ENCODE results near the gene NHS.
A peak's percentile ranks its signal among the peaks of the same experiment; 100 is the strongest.
"Not testable (repeated sequence)": the region's sequence is repeated elsewhere in the genome, so short reads cannot be mapped to it uniquely, and the experiment has no call there.

Gene NHS

DNA sequence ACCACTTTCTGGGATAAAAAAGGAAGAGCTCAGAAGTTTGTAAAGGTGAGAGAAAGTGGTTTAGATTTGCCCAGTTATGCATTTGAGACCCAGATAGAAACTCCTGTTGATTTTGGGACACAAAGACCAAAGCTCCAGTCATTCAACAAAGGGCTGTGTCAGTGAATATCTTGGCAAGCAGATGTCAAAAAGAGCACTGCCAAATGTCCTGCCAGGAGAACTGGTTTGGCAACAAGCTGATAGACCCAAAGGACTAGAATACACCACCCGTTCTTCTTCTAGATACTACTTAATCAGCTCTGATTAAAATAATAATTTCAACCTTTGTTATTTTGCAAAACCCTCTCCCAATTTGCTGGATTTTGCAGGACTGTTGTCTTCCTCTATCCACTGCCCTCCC, 121.4 kb downstream of the NHS start:
- no peak for DNase-seq (ENCODE audit: low read depth in 2 of 2)

DNA sequence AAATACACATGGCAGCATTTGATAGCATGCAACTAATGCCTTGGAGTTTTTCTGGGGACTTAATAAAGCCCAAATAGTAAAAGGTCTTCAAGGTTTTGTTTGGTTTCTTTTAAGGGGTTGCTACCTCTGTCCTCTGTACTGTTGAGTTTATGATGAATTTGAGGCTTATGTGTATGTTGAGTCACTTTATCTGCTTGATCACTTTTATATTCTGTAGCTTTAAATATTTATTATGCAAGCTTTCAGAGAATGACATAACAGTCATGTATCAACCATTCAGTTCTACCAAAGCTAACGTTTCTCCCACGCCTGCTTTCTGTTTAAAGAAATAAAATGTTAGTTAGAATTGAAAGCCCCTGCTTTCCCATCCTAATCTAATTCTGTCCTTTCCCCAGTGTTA, 122.2 kb downstream of the NHS start:
- no peak for DNase-seq (ENCODE audit: low read depth in 2 of 2)

DNA sequence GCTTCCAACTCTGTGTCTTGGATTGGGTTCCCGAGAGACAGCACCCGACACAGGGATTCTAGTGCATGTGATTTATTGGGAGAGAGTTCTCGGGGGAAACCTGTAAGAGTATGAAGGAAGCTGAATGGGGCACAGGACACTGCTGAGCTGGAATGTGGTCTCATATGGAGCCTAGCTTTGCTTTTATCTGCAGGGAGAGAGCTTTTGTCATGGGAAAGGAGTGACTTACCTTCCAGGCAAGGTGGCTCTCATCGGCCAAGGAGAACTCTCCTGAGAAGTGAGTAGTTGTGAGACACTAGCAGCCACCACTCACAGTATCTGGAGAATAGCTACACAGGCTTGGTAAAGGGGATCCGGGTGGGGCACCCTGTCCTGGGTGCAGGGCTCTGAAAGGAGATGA, 124.5 kb downstream of the NHS start:
- DNase-seq (ENCODE audit: low read depth in 2 of 2): no peak

DNA sequence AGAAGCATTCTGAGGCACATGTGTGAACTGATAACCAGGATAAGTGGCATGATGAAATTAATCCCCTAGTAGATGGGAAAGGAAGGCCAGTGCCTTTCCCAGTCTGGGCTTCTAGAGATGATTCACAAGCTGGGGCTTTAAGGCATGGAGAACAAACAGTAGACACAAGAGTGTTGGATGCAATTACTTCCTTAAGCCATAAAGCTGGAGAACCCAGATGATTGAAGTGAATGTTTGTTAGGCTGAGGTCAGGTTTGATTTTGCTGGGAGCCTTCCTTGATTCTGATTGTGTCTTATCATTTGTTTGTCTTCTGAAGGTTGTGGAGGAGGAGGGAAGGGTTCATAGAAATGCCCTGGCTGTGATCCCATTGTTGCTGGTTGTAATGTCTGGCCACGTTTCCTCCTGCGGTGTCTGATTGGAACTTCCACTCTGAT, 125.2 kb downstream of the NHS start:
- no peak for DNase-seq (ENCODE audit: low read depth in 2 of 2)

DNA sequence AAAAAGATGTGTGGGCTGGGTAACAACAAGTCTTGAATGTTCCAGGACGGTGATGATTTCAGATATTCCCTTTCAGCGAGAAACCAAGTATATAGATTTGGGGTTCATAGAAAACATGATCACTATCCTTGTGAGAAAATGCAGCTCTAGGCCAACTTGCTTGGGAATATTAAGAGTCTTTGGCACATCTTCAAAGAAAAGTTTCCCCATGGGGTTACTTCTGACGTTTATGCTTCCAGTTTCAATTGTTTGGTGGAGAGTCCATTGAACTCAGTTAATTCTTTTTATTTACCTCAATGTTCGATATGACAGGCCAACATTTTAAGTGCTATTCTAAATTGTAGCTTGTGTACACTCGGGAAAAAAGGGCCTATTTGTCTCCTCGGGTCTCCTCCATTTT, 126.7 kb downstream of the NHS start:
- DNase-seq (ENCODE audit: low read depth in 2 of 2): no peak

DNA sequence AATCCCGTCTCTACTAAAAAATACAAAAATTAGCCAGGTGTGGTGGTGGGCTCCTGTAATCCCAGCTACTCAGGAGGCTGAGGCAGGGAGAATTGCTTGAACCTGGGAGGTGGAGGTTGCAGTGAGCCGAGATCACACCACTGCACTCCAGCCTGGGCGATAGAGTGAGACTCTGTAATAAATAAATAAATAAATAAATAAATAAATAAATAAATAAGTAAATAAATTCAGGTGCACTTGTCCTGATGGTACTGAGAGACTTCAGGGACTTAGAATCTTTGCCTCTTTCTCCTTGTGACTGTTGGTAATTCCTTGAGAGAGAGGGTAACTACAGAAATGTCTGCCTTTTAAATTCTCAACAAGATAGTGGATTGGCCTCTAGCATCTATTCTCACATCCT, 131.4 kb downstream of the NHS start:
- not testable (repeated sequence) for DNase-seq (ENCODE audit: low read depth in 2 of 2)

DNA sequence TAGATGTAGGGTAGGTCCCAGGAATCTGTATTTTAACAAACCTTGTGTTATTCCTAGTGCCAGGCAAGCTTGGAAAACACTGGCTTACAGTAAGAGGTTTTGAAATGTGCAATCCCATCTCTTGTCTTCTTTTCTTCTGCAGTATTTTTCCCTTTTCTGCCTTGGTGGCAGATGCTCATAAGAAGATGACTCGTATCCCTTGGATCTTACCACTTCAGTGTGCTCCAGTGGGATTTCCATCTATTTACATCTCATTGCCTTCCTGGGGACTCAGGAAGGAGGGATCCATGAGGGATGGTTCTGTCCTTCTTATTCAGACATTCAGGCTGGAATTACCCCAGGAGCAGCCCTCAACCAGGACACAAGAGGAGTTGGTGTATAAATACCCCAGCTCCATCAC, 136.6 kb downstream of the NHS start:
- DNase-seq (ENCODE audit: low read depth in 2 of 2): no peak

DNA sequence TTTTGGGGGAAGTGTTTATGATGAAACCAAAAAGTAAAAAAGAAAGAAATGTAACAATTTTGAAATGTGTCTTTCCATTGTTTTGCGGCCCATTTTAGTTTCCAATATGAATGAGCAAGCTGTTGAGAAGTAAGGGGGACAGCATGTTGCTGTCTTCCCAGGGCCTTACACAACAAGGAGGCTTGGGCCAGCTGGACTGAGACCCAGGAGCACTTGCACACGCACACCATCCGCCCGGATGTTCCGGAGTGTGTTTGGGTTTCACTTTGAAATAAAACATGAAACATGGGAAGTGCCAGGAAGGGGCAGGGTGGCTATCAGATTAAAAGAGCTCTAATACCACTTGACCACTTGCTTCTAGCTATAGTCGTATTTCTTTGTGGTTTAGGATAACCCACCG, 144.4 kb downstream of the NHS start:
- DNase-seq (ENCODE audit: low read depth in 2 of 2): no peak

DNA sequence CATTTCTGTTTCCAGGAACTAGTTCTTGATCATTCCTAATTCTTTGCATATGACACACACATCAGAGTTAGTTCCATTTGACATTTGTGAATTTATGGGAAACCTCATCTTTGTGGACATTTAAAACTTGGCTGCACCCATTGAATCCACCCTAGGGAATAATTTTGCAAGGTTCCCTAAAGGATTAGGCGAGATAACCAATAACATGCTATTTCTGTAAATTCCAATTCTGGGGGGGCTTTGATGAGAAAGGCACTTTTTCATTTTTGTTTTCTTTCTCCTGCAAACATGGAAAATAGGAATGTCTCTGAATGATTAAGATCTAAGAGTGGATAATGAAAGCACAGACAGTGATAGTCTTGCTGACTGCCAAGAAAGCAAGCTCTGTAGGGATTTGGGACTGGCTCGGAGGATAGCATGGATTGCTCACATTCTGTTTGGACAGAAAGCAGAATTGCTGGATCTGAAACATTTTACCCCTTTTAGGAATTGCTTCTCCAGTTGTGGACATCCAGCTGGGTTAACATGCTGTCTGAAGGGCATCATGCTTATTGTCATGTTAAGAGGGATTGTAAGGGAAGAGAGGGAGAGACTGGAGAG, 145.1 kb downstream of the NHS start:
- no peak for DNase-seq (ENCODE audit: low read depth in 2 of 2)

DNA sequence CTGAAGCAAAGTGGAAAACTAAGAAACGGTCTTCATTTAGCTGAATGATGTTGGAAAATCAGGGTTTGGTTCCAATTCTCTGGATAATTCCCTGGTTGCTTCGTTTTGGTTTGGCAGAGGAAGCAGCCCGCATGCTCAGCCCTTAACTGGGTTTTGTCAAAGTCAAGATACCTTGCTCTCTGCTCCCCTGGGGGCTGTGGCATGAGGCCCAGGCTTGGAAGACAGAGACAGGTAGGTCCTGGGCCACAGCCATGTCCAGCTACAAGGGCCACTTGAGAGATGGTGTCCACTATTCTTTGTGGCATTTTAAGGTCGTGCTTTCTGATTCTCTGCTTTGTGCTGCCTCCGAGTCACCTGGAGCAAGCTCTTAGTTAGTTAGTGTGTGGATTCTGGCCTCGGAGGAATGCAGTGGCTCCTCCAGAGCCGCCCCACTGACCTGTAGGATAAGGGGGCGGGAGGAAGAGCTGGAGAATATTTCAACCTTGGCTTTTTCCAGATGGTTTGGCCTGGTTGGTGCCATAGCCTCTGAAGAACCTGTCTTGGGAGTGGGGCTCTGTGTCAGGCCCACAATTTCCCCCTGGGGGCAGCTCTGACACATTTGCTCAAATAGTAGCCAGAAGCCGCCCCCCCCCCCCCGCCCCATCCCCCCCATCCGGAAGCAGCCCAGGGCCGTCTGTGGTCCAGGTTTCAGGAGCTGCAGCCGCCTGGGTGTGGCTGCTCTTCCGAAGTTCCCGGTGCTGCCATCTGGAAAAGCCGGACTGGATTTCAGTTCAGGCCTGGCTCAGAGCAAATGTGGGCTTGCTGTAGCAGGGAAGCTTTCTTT, 147.1 kb downstream of the NHS start:
- no peak for DNase-seq (ENCODE audit: low read depth in 2 of 2)

DNA sequence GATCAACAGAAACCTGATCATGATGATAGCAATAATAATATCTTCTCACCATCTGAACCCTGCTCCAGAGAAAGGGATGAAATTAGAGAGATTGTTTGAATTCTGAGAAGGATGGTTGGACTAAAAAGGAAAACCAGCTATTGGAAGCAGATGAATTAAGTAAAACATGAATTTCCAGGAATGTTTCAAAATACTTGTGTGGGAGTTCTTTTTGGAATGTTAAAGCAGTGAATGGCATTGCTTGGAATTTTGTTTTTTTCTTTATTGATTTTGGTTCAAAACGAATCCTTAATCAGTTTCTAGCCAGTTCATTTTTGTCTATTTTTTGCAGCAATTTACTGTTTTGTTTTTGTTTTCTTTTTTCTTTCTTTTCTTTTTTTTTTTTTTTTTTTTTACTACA, 150.3 kb downstream of the NHS start:
- no peak for DNase-seq (ENCODE audit: low read depth in 2 of 2)

DNA sequence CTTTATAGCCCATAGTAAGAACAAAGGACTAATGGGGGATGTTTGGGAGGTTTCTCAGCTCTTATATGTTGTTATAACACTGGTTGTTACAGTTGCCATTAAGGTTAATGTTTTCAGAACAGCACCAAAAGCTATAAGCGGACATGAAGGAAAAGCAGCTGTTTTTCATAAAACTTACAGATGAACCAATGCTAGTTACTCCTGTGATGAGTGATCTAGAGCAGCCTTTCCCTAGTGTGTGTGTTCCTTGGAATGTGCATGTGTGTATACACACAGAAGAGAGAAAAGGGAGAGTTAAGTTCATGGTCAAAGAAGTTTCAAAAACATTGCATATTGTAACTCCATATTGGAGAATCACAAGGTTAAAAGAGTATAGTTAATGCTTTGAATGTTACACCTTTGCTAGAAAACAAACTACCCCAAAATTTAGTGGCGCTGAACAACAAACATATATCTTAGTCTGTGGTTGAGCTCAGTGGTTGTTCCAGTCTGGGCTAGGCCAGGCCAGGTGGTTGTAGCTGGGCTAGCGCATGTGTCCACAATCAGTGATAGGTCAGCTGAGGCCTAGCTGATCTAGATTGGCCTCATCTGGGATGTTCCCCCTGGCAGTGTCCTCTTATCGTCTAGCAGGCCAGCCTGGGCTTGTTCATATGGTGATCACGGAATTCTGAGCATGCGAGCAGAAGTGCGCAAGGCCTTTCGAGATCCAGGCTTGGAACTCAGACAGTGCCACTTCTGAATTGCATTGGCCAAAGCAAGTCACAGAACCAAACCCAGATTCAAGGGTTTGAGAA, 151.0 kb downstream of the NHS start:
- no peak for DNase-seq (ENCODE audit: low read depth in 2 of 2)

DNA sequence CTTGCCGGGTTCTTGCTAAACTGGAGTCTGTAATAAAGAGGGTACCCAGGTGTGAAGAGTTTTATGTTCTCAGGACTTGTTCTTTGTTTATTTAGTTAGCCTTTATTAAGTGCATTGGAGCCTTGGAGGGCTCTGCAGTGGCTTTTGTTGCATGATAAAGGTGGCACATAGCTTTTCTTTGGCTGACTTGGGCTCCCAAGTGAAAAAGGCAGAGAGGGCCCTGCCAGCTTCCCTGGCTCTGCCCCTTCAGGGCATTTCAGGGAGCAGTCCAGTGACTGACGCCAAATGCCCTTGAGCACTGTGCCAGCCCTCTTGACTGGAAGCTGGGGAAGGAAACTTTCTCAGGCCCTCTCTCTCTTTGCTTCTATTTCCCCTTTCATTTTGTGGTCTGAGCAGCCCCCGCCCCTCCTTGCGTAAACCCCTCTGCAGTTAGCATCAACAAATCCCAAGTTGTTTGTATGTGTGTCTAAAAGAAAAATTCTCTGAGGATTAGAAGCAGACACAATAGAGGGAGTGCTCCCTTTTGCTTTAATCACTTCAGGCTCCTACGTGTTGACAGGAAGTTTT, 152.2 kb downstream of the NHS start:
- no peak for DNase-seq (ENCODE audit: low read depth in 2 of 2)

DNA sequence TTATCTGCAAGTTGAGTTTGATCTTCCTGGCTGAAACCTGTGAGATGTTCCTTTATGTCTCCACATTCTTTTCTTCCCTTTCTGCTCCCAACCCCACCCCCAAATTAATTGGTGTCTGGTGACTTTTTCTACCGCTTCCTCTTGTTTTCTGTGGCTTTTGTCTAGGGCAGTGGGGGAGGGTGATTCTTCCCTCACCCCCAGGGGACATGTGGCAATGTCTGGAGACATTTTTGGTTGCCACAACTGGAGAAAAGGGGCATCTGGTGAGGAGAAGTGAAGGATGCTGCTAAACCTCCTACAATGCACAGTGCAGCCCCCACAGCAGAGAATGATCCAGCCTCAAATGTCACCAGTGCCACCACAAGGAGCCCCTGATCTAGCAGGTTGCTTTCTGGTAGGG, 152.9 kb downstream of the NHS start:
- no peak for DNase-seq (ENCODE audit: low read depth in 2 of 2)

DNA sequence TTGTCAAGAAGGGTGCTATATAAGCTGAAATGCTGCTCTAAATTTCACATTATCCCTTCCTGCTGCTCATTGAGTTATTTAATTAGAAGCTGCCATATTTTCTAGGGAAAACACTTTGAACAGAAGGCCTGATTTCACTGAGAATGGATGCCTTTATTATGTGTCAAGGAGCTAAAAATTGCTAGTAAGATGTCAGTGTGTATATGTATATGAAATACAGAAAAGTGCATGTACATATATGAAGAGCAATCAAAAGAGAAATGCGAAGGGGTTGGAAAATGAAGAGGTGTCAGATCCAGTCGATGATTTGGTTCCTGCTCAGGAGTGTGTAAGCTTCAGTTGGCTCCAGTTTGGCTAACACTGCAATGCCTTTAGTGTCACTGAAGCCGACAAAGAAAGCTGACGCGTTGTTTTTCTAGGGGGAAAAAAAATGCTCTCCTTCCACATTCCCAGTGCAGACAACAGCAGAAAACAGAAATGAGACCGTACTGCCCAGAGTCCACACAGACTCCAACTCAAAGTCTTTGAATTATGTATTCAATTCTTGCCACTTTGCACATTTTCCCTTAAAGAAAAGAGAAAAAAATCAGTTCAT, 154.2 kb downstream of the NHS start:
- no peak for DNase-seq (ENCODE audit: low read depth in 2 of 2)

DNA sequence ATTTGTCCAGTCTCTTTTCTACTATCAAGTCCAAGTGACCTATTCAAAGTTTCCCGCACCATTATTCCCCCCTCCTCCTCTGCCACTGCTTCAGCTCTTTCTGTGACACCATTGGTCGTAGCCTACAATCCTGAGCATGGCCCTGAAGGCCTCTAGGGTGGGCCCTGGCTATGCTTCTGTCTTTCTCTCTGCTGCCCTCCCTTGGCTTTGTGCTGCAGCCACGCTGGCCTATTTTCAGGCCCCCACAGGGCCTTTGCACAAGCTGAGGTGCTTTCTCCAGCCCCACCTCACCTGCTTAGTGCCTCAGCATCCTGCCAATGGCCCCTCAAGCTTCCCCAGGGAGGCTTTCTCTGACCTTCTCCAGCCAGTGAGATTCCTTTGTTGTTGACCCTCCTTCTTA, 156.5 kb downstream of the NHS start:
- DNase-seq (ENCODE audit: low read depth in 2 of 2): no peak

DNA sequence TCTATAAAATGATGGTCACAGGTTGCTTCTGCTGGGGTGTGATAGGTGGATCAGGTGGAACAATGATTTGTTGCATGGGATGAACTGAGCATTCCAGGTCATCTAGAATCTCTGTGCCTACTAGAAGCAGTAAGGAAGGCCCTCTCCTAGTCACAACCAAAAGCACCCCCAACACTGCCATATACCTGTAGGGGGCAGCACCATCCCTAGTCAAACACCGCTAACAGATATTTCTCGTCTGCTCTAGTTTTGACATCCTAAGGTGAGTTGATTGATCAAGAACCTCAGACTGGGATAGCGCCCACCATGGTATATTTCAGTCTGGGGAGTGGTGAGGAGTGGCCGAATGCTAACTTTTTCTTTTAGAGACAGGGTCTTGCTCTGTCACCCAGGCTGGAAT, 160.2 kb downstream of the NHS start:
- peak; percentile 23 to 24 for DNase-seq (ENCODE audit: low read depth in 2 of 2)

DNA sequence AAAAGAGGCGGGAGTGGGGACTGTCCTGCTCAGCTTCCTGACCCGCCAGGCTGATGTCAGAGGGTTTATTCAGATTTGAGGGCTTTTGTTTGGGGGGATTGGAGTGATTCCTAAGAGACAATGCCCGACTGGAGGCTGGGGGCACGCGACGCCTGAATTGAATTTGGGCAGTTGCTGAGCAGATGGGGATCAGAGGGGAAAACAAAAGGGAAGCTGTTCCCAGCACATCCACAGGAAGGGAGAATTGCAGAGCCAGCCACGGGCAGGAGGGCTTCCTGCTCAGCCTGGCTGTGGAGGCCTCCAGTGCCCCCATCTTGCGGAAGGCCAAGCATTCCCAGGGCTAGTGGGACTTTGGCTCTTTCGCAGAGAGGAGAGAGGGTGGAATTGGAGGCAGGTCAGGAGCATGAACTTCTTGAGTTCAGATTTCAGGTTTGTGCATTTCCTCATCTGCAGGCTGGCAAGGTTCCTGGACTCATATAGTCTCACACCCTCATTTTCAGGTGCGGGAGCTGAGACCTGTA, 162.8 kb downstream of the NHS start:
- DNase-seq (ENCODE audit: low read depth in 2 of 2): no peak

DNA sequence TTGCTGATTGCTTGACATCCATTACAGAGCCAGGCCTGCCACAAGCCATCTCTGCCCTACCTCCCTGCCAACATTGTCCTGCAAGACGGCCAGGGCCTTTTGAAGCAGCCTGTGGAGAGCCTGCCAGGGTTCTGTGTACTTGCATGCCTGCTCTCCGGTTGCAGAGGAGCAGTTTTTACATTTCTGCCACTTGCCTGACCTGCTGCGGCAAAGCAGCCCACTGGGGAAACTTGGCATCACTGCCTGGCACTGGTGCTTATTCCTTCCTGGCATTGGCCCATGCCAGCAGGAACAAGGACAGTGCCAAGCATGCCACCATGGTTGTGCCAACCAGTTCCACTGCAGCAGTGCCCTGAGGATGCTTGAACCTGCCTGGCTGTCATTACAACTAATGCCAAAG, 167.1 kb downstream of the NHS start:
- DNase-seq (ENCODE audit: low read depth in 2 of 2): no peak

DNA sequence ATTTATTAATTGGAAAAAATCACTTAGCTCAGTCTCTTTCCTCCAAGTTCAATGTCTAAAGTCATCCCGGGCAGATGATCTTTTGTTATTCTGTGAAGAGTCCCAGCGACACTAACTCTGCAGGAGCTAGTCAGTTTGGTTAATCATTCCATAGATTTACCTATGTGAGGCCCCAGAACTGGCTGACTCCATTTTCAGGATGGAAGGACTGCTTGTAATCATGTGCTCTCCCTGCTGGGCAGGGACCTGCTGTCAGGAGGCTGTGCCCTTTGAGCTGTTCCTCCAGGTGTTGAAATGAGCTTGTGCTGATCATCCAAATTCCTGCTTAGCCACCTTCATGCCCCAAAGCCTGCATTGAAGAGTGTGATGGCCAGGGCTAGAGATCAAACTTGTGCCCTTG, 169.8 kb downstream of the NHS start:
- DNase-seq (ENCODE audit: low read depth in 2 of 2): no peak

DNA sequence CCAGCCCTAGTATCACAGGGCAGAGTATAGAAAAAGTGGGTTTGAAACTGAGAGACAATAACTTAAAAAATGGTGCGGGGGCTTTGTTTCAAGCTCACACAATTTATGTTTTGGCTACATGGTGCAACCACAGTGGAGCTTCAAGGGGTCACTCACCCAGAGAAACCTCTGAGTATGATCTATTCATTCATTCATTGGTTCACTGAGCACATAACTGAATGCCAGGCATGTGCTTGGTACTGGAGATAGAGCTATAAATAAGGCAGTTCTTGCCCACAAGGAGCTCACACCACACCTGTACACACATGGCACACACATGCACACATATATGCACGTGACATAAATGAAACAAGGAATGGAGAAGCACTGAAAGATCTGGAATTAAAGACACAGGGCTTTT, 171.4 kb downstream of the NHS start:
- DNase-seq (ENCODE audit: low read depth in 2 of 2): no peak

DNA sequence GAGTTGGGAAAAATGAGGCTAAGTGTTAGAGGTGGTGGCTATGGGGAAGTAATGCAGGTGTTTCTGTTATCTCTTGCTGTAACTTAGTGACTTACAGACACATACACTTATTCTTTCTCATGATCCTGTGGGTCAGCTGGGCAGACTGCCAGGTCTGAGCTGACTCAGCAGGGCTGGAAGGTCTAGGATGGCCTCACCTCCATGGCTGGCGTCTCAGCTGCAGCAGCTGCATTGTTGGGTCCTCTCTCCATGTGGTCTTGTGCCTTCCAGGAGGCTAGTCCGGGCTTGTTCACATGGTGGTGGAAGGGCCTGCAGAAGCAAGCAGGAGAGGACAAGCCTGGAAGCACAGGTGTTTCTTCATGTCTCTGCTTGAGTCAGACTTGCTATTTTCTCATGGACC, 172.7 kb downstream of the NHS start:
- DNase-seq (ENCODE audit: low read depth in 2 of 2): no peak
